ENCODE results near the gene CPSF3.

Gene CPSF3

DNA sequence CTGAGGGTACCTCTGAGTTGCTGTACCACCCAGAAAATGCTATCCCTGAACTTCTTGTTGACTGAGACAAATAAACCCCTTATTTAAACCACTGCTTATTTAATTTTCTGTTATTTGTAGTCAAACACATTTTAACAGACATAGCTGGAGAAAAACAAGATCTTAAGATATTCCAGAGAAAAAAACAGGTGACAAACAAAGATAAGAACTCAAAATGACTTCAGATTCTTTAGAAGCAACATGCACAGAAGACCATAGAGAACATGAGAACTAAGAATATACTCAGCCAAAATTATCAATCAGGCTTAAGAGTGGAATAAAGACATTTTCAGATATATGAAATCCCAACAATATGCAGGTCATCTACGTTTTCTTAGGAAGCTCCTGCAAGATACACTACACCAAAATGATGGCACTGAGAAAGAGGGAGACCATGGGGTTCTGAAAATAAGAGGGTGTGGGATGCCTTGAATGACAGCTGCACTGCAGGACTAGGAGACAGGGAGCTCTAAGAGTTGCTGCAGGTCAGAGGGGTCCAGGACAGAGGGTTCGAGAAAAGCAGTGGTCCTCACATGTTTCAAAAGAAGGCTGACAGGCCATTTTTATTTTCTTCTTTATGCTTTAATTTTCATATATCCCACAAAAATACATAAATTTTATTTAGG lies 93.8 kb downstream of the CPSF3 start (continued):
- no peak for TF ChIP-seq KLF9 (tag by site-specific recombination; IDR thresholded peaks at IDR 0.05; ENCODE audit: low read depth)
- TF ChIP-seq, protein P1, sequence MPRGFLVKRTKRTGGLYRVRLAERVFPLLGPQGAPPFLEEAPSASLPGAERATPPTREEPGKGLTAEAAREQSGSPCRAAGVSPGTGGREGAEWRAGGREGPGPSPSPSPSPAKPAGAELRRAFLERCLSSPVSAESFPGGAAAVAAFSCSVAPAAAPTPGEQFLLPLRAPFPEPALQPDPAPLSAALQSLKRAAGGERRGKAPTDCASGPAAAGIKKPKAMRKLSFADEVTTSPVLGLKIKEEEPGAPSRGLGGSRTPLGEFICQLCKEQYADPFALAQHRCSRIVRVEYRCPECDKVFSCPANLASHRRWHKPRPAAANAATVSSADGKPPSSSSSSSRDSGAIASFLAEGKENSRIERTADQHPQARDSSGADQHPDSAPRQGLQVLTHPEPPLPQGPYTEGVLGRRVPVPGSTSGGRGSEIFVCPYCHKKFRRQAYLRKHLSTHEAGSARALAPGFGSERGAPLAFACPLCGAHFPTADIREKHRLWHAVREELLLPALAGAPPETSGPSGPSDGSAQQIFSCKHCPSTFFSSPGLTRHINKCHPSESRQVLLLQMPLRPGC (tag by site-specific recombination; IDR thresholded peaks at IDR 0.05): no peak

DNA sequence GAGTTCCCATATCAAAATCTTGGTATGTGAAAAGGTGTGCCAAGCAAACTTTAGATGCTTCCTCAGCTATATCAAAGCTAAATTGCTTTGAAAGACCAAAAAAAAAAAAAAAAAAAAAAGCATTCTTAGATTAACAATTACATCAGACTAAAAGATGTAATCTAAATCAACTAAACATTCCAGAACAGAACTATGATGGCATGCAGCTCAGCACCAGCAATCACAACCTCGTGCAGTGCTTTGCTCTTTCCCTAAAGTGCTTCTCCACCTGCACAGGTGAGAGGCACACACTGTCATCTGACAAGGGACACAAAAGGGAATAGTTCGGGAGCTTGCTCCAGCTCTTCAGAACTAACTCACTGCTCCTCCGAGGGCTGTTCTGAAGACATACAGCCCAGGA lies 94.7 kb downstream of the CPSF3 start:
- no peaks in the 10 kb centered on the region for H3K4me1 ChIP-seq (ENCODE audit: control insufficient read depth, insufficient read depth, low read length)
- POLR2A ChIA-PET: interaction anchor here (1.5 kb wide), 1 partner anchor 113 kb away, joined by 3 read pairs; the partner anchor contains the start of gene YWHAQ
- CTCF ChIA-PET: no interaction called here
- no peak overlapping the region for H3K4me3 ChIP-seq (ENCODE audit: low read depth, low read length)
- no peaks in the 10 kb centered on the region for H3K9me3 ChIP-seq (ENCODE audit: control insufficient read depth, insufficient read depth, low read depth, low read length)
- H3K27ac ChIP-seq (ENCODE audit: extremely low read depth, low read depth, low read length): no peak overlapping the region
- H3K36me3 ChIP-seq (ENCODE audit: control insufficient read depth in 2 of 2, insufficient read depth in 1 of 2, low read length in 2 of 2): peaks cover 30 to 70% of the 10 kb centered on the region in 2 experiments
- TF ChIP-seq ZBTB20 (tag by site-specific recombination; IDR thresholded peaks at IDR 0.05) (no peak), KLF1 (tag by site-specific recombination; IDR thresholded peaks at IDR 0.05) (no peak), GFI1B (tag by site-specific recombination; IDR thresholded peaks at IDR 0.05) (no peak), ZNF132 (tag by site-specific recombination; IDR thresholded peaks at IDR 0.05; ENCODE audit: borderline replicate concordance) (no peak), ZNF521 (tag by site-specific recombination; IDR thresholded peaks at IDR 0.05) (no peak), ZNF629 (tag by site-specific recombination; IDR thresholded peaks at IDR 0.05) (no peak), HOXC10 (CRISPR knock-in tag; IDR thresholded peaks at IDR 0.05) (no peak), ZNF510 (tag by site-specific recombination; IDR thresholded peaks at IDR 0.05; ENCODE audit: insufficient replicate concordance) (no peak), PRDM1 (tag by site-specific recombination; IDR thresholded peaks at IDR 0.05) (no peak), EGR2 (tag by site-specific recombination; IDR thresholded peaks at IDR 0.05; ENCODE audit: low read depth) (no peak), ZNF184 (tag by site-specific recombination; IDR thresholded peaks at IDR 0.05) (no peak), ZNF560 (tag by site-specific recombination; IDR thresholded peaks at IDR 0.05; ENCODE audit: borderline replicate concordance) (no peak), ZNF677 (tag by site-specific recombination; IDR thresholded peaks at IDR 0.05) (no peak), ZNF660 (tag by site-specific recombination; IDR thresholded peaks at IDR 0.05) (no peak)
- TF ChIP-seq, protein P2, sequence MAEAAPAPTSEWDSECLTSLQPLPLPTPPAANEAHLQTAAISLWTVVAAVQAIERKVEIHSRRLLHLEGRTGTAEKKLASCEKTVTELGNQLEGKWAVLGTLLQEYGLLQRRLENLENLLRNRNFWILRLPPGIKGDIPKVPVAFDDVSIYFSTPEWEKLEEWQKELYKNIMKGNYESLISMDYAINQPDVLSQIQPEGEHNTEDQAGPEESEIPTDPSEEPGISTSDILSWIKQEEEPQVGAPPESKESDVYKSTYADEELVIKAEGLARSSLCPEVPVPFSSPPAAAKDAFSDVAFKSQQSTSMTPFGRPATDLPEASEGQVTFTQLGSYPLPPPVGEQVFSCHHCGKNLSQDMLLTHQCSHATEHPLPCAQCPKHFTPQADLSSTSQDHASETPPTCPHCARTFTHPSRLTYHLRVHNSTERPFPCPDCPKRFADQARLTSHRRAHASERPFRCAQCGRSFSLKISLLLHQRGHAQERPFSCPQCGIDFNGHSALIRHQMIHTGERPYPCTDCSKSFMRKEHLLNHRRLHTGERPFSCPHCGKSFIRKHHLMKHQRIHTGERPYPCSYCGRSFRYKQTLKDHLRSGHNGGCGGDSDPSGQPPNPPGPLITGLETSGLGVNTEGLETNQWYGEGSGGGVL (tag by site-specific recombination; IDR thresholded peaks at IDR 0.05): no peak
- TF ChIP-seq, protein P3, sequence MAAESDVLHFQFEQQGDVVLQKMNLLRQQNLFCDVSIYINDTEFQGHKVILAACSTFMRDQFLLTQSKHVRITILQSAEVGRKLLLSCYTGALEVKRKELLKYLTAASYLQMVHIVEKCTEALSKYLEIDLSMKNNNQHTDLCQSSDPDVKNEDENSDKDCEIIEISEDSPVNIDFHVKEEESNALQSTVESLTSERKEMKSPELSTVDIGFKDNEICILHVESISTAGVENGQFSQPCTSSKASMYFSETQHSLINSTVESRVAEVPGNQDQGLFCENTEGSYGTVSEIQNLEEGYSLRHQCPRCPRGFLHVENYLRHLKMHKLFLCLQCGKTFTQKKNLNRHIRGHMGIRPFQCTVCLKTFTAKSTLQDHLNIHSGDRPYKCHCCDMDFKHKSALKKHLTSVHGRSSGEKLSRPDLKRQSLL (tag by site-specific recombination; IDR thresholded peaks at IDR 0.05): no peak
- TF ChIP-seq, protein P4, sequence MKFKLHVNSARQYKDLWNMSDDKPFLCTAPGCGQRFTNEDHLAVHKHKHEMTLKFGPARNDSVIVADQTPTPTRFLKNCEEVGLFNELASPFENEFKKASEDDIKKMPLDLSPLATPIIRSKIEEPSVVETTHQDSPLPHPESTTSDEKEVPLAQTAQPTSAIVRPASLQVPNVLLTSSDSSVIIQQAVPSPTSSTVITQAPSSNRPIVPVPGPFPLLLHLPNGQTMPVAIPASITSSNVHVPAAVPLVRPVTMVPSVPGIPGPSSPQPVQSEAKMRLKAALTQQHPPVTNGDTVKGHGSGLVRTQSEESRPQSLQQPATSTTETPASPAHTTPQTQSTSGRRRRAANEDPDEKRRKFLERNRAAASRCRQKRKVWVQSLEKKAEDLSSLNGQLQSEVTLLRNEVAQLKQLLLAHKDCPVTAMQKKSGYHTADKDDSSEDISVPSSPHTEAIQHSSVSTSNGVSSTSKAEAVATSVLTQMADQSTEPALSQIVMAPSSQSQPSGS (tag by site-specific recombination; IDR thresholded peaks at IDR 0.05; ENCODE audit: low read depth): no peak
